ENCODE results near the gene WT1. TPM values are rescaled to one million over a fixed set of nuclear protein-coding genes. Genes with fewer than 3 reads are reported as not detected.

The WT1 gene
- total RNA-seq: not detected in 2 replicates

GRCh38 chr11:32435511-32435941 is at the start of gene WT1:
Gene WT1 (minus strand): TSS chr11:32435539.

Other genes starting within 250 kb of the WT1 start
- gene EIF3M, start 148.3 kb upstream of the WT1 start, total RNA-seq: 580 and 649 TPM in 2 replicates